Retinal pigment epithelial cell (primary cell): ENCODE data around the gene SLC25A42.

ENCODE experiments used
- DNase-seq: peaks from one replicate; pipeline ENCODE4 v3.0.0-alpha.2; 2010; ENCODE audit warnings: low read depth
- H3K4me3 ChIP-seq: 2 replicates; pipeline ENCODE4 v1.5.1; 2011; ENCODE audit warnings: mild to moderate bottlenecking, low read length, control low read depth, moderate library complexity
- TF ChIP-seq, protein P1 (sequence below): conservative IDR thresholded peaks from 2 replicates; pipeline ENCODE4 v1.5.1; 2011; ENCODE audit warnings: low read depth, low read length, control low read depth, inconsistent platforms

SLC25A42 gene

GRCh38 chr19:19061506-19061905, 2.3 kb upstream of the SLC25A42 start:
- TF ChIP-seq, protein P1, sequence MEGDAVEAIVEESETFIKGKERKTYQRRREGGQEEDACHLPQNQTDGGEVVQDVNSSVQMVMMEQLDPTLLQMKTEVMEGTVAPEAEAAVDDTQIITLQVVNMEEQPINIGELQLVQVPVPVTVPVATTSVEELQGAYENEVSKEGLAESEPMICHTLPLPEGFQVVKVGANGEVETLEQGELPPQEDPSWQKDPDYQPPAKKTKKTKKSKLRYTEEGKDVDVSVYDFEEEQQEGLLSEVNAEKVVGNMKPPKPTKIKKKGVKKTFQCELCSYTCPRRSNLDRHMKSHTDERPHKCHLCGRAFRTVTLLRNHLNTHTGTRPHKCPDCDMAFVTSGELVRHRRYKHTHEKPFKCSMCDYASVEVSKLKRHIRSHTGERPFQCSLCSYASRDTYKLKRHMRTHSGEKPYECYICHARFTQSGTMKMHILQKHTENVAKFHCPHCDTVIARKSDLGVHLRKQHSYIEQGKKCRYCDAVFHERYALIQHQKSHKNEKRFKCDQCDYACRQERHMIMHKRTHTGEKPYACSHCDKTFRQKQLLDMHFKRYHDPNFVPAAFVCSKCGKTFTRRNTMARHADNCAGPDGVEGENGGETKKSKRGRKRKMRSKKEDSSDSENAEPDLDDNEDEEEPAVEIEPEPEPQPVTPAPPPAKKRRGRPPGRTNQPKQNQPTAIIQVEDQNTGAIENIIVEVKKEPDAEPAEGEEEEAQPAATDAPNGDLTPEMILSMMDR, result no peak
- no peak for DNase-seq

DNA sequence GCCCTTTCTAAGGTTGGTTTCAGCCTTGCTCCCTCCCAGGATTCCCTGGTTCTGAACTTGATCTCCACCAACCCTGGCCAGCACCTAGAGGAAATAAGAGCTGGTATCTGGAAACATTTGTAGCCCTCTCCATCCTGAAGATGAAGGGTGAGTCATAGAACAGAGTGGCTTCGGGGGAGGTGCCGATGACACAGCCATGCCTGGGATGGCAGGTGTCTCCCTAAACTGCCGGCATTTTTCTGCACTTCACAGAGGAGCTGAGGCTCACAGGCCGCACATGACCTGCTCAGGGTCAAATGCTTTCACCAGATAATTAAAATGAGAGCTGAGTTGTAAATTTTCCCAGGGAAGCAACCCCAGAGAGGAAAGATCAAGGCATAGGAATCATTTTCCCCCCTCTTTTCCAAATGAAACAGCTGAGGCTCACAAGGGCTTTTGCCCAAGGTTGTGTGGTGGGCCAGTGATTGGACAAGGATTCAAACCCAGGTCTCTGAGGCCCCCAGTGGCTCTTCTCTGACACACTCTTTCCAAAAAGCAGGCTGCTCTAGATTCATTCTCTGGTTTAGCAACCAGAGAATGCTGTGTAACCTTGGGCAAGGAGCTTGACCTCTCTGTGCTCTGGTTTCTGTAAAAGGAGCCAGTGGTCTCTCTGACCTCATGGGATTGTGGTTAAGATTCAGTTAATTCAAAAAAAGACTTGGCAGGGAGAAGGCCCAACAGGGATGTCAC, 1.2 kb upstream of the SLC25A42 start:
- TF ChIP-seq, protein P1, result no peak
- peak overlapping the region; percentile 62 for H3K4me3 ChIP-seq

More at GRCh38 chr19:19061506-19061905, 2.3 kb upstream of the SLC25A42 start:
- no peak overlapping the region for H3K4me3 ChIP-seq

GRCh38 chr19:19064098-19064722, 416 bp downstream of the SLC25A42 start:
- no peak for DNase-seq
- H3K4me3 ChIP-seq, result peak overlapping the region; percentile 74
- TF ChIP-seq, protein P1, result peak; percentile 35

More for the DNA sequence above, 1.2 kb upstream of the SLC25A42 start:
- DNase-seq, result no peak

DNA sequence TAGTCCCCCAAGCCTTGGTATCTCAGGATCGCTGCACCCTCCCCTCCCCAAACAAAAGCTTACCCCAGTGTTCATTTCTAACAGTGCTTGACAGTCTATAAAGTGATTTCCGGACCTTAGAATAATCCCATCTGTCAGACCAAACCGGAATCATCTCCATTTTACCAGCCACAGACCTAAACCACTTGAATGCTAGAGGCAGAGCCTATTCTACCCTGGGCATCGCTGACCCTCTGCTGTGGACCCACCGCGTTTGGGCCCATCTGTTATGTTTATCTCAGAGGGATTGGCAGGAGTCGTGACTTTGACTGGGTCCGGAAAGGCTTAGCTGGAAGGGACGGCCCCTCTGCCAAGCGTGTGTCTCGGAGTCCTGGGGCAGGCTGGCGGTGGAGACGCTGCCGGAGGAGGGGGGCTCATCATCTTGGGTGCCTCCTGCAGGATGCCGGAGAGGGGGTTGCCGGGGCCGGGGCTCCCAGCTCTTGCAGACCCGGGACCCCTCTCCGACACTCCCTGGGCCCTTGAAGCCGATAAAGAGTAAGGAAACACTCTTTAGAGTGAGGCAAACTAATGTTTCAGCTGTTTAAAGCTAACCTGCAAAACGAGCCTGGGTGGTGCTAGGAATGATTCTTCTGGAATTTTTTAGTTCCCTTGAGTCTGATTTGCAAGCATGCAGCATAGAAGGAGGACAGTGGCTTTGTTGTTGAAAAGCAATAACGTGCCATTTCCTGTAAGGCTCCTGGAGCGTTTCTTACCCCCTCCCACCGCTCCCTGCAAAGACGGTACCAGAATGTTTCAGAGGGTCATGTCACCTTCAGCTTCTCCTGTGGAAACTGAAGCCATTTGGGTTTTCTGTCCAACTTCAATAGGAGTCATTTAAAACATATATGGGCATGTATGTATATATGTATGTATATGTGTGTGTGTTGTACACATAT, 1.3 kb downstream of the SLC25A42 start:
- peak overlapping the region; percentile 74 for H3K4me3 ChIP-seq
- no peak for DNase-seq
- TF ChIP-seq, protein P1, result no peak

DNA sequence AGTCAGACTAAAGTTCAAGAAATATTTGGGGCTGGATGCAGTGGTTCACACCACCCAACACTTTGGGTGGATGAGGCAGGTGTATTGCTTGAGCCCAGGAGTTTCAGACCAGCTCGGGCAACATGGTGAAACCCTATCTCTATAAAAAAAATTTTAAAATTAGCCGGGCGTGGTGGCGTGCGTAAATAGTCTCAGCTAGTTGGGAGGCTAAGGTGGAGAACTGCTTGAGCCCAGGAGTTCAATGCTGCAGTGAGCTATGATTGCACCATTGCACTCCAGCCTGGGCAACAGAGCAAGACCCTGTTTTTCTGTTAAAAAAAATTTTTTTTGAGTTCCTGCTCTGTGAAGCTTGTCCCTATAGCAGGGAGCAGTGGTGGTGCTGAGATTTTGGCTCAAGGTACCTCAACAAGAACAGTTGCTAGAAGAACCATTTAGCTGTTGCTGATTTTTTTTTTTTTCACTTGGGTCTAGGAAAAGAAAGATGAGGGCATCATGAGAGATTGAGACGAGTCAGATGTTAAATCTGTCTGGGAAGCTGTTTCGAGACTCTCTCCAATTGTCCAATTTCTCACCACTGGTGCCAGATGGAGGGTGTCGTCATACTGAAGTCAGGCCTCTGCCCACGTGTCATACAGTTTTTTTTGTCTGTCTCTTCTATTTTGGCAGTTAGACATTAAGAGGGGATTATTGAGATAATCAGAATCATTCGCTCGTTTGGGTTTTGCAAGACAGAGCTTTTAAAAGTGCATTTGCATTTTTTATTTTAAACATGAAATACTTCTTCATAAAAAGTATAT, 3.7 kb downstream of the SLC25A42 start:
- DNase-seq, result no peak
- TF ChIP-seq, protein P1, result no peak

GRCh38 chr19:19068659-19069654, 5.2 kb downstream of the SLC25A42 start:
- TF ChIP-seq, protein P1, result no peak
- DNase-seq, result no peak
- no peak overlapping the region for H3K4me3 ChIP-seq

More for the DNA sequence above, 3.7 kb downstream of the SLC25A42 start:
- no peak overlapping the region for H3K4me3 ChIP-seq
